Fibroblast of upper back skin (primary cell): ENCODE data around the gene BTG2.
"Not testable (repeated sequence)": the region's sequence is repeated elsewhere in the genome, so short reads cannot be mapped to it uniquely, and the experiment has no call there.

Experiments
- DNase-seq: peaks from one replicate; pipeline ENCODE4 v3.0.0-alpha.2; 2013

The BTG2 gene

GRCh38 chr1:203296460-203297073 lies 8.8 kb upstream of the BTG2 start:
- peak; percentile 84 for DNase-seq

- DNase-seq, result no peak
Measured at GRCh38 chr1:203299169-203299568, 6.2 kb upstream of the BTG2 start.

DNA sequence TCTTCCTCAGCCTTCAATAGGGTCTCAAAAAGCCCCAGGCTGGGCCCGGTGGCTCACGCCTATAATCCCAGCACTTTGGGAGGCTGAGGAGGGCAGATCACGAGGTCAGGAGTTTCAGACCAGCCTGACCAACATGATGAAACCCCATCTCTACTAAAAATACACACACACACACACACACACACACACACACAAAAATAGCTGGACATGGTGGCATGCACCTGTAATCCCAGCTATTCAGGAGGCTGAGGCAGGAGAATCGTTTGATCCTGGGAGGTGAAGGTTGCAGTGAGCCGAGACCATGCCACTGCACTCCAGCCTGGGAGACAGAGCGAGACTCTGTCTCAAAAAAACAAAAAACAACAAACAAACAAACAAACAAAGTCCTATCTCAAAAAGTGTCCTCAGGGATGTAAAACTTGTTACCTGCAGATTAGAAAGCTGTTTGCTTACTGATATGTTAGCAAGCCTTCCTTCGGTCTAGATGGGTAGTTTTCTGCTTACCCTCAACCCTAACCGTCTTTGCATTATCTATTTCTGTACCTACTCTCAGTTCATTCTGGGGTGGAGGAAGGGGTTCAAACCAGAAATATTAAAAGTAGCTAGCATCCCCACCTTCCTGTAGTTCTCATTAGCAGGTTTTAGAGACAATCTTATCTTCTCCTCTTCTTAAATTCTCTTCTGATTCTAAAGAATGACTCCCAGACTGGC lies 5.4 kb upstream of the BTG2 start:
- not testable (repeated sequence) for DNase-seq

GRCh38 chr1:203300441-203301330 lies 4.6 kb upstream of the BTG2 start:
- DNase-seq, result no peak

DNA sequence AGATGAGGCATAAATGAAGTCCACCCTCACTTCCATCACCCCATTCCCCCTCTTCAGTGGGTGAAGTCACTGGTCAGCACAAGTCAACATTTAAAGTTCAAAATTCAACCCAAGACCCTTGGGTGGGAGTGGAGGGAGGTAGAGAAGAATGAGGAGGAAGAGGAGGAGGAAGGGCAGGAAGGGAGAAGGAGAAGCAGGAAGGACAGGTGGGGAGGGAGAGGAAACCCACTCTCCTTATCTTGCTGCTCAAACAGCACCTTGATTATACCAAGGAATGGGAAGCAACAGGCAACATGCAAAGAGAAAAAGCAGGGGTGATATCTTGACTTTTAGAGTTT lies 4.0 kb upstream of the BTG2 start:
- DNase-seq, result no peak

GRCh38 chr1:203302456-203302855 lies 2.9 kb upstream of the BTG2 start:
- DNase-seq, result no peak

DNA sequence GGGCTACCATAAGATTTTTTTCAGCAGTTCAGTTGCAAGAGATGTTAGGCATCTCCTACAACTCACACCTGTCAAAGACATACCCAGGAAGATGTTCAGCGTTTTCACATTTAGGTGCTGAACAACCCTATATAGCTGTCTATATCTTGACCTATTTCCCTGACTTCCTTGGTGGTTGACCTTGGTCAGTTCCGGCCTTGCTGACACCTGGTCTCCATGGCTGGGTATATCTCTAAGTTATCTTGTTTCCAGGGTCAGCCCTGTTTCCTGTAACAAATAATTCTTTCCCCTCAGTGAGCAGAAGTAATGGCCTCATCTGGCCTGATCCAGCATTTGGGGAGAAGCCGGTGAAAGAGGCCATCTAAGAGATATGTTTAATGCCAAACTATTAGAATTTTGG lies 2.4 kb upstream of the BTG2 start:
- DNase-seq, result no peak

DNA sequence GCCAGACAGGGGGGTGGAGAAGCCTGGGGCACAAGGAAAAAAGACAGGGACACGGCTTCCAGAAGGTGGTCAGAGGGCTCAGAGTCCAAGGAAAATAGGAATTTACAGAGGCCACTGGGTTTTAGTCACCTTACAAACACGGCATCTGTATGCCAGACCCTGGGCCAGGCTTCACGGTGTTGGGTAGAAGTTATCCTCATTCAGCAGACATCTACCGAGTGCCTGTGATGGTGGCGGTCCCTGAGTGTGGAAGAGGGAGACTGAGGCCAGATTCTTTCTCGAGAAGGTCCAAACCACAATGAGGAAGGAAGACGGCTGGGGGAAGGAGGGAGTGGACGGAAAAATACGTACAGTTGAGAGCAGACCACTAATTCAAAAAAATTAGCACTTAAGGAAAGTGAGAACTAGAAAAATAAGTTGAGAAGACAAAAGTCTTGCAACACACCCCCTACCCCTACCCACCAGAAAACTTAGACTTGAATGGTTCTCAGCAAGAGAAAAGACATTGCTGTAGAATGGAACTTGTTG lies 864 bp upstream of the BTG2 start:
- no peak for DNase-seq

DNA sequence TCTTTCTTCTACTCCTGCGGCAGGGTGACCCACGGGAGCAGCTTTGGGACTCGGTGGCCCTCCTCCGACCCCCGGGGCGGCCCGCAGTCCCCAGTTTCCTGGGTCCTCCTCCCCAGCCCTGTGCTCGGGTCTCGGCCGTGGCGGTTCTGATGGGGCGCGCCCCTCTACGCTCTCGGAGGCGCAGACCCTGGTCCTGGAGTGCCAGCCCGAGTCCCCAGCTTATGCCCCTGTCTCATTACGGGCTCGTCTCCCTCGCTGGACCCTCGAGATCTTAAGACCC lies 430 bp downstream of the BTG2 start:
- no peak for DNase-seq

DNA sequence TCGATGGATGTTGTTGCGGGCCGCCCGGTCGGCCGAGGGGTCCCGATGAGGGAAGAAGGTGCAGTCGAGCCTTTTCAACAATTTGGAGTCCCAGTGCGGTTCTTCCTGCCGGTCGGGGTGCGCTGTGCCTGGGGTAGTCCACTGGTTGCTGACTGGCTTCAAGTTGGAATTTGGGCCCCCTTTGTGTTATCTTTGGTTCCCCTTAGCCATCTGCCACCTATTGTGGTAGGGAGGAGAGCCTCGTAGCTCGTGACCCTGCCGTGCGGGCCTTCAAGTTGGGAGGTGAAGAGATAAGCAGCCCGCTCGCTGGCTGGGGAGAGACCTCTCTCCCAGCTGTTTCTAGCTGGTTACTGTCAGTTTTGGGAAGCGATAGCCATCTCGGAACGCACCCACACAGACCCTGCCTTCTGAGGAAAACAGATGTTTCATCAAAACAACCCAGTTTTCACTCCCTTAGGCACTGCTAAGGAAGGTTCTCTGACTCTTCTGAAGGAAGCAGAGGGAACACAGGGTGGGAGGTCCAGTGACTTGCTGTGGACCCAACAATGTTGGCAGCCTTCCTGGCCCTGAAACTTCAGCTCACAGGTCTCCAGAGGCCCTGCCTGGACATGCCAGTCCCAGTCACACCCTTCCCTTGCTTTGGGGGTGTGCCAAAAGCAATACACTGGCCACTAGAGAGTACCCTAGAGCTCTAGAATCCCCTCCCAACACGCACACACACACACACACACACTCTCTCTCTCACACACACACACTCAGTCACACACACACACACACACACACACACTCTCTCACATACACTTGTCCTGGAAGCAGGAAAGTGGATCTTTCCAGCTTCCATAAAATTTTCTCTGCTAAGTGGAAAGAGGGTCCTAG lies 1.0 kb downstream of the BTG2 start:
- peak; percentile 66 for DNase-seq

DNA sequence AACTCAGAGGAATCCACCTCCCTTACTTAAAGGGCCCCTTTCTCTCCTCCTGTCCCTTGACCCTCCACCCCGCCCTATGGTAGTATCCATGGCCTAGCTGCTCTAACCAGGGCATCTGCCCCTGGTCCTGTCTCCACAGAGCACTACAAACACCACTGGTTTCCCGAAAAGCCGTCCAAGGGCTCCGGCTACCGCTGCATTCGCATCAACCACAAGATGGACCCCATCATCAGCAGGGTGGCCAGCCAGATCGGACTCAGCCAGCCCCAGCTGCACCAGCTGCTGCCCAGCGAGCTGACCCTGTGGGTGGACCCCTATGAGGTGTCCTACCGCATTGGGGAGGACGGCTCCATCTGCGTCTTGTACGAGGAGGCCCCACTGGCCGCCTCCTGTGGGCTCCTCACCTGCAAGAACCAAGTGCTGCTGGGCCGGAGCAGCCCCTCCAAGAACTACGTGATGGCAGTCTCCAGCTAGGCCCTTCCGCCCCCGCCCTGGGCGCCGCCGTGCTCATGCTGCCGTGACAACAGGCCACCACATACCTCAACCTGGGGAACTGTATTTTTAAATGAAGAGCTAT lies 1.7 kb downstream of the BTG2 start:
- DNase-seq, result no peak

GRCh38 chr1:203307641-203308126 lies 2.4 kb downstream of the BTG2 start:
- no peak for DNase-seq

- DNase-seq, result no peak
Measured at GRCh38 chr1:203308328-203308922, 3.1 kb downstream of the BTG2 start.

GRCh38 chr1:203308923-203309331 lies 3.6 kb downstream of the BTG2 start:
- DNase-seq, result no peak

- DNase-seq, result no peak
Measured at GRCh38 chr1:203311368-203312301, 6.3 kb downstream of the BTG2 start.

DNA sequence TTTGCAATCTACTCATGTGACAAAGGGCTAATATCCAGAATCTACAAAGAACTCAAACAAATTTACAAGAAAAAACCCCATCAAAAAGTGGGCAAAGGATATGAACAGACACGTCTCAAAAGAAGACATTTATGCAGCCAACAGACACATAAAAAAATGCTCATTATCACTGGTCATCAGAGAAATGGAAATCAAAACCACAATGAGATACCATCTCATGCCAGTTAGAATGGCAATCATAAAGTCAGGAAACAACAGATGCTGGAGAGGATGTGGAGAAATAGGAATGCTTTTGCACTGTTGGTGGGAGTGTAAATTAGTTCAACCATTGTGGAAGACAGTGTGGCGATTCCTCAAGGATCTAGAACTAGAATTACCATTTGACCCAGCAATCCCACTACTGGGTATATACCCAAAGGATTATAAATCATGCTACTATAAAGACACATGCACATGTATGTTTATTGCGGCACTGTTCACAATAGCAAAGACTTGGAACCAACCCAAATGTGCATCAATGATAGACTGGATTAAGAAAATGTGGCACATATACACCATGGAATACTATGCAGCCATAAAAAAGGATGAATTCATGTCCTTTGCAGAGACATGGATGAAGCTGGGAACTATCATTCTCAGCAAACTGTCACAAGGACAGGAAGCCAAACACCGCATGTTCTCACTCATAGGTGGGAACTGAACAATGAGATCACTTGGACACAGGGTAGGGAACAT lies 8.9 kb downstream of the BTG2 start:
- DNase-seq, result not testable (repeated sequence)

GRCh38 chr1:203316626-203317093 lies 11.3 kb downstream of the BTG2 start:
- no peak for DNase-seq

- DNase-seq, result no peak
Measured at GRCh38 chr1:203317429-203318228, 12.3 kb downstream of the BTG2 start.

GRCh38 chr1:203318229-203318517 lies 12.9 kb downstream of the BTG2 start:
- no peak for DNase-seq
